GM18508 (cell line): ENCODE measurements around the gene LIMK2.
"Not testable (repeated sequence)": the region's sequence is repeated elsewhere in the genome, so short reads cannot be mapped to it uniquely, and the experiment has no call there.

ENCODE experiments used
- ATAC-seq: cut with Tn5 transposase; IDR thresholded peaks from one replicate; pipeline ENCODE4 v1.9.1; 2021; ENCODE audit warnings: moderate number of reproducible peaks; ENCODE audit not compliant: insufficient read depth, unreplicated experiment

LIMK2 gene

GRCh38 chr22:31211862-31212730 lies at the start of gene LIMK2:
LIMK2 (plus strand) TSS chr22:31212298; CDS start chr22:31212409, 111 bp downstream.
- ATAC-seq = peak; percentile 51

- ATAC-seq = no peak
Measured at GRCh38 chr22:31170971-31171370, 41.1 kb upstream of the LIMK2 start.

GRCh38 chr22:31171734-31172133 lies 40.4 kb upstream of the LIMK2 start:
- ATAC-seq = not testable (repeated sequence)

- ATAC-seq = no peak
Measured at GRCh38 chr22:31173386-31174145, 38.5 kb upstream of the LIMK2 start.

GRCh38 chr22:31176923-31177322 lies 35.2 kb upstream of the LIMK2 start:
- no peak for ATAC-seq

GRCh38 chr22:31177420-31178162 lies 34.5 kb upstream of the LIMK2 start:
- ATAC-seq = no peak

- no peak for ATAC-seq
Measured at GRCh38 chr22:31178859-31179258, 33.2 kb upstream of the LIMK2 start.

- ATAC-seq = no peak
Measured at GRCh38 chr22:31179345-31179744, 32.8 kb upstream of the LIMK2 start.

GRCh38 chr22:31184015-31184414 lies 28.1 kb upstream of the LIMK2 start:
- ATAC-seq = no peak

GRCh38 chr22:31185056-31185455 lies 27.0 kb upstream of the LIMK2 start:
- ATAC-seq = no peak

GRCh38 chr22:31187627-31188026 lies 24.5 kb upstream of the LIMK2 start:
- no peak for ATAC-seq

- no peak for ATAC-seq
Measured at GRCh38 chr22:31192513-31192912, 19.6 kb upstream of the LIMK2 start.

GRCh38 chr22:31193092-31193491 lies 19.0 kb upstream of the LIMK2 start:
- no peak for ATAC-seq

GRCh38 chr22:31194681-31195080 lies 17.4 kb upstream of the LIMK2 start:
- not testable (repeated sequence) for ATAC-seq

- ATAC-seq = no peak
Measured at GRCh38 chr22:31199187-31199586, 12.9 kb upstream of the LIMK2 start.

- not testable (repeated sequence) for ATAC-seq
Measured at GRCh38 chr22:31204352-31204984, 7.6 kb upstream of the LIMK2 start.

GRCh38 chr22:31205059-31205458 lies 7.0 kb upstream of the LIMK2 start:
- not testable (repeated sequence) for ATAC-seq

GRCh38 chr22:31206460-31206859 lies 5.6 kb upstream of the LIMK2 start:
- ATAC-seq = not testable (repeated sequence)

- no peak for ATAC-seq
Measured at GRCh38 chr22:31206896-31207687, 5.0 kb upstream of the LIMK2 start.
